Skeletal muscle cell (primary cell): ENCODE measurements around the gene CEP72.
"Not testable (repeated sequence)": the region's sequence is repeated elsewhere in the genome, so short reads cannot be mapped to it uniquely, and the experiment has no call there.

Experiments used
- DNase-seq: peaks from one replicate; pipeline ENCODE4 v3.0.0-alpha.2; 2010; ENCODE audit warnings: low read depth
- H3K4me3 ChIP-seq: 2 replicates; pipeline ENCODE4 v1.5.1; 2011; ENCODE audit warnings: low read depth, mild to moderate bottlenecking, control low read depth, low read length, moderate library complexity

Gene CEP72

GRCh38 chr5:675871-676698, 63.9 kb downstream of the CEP72 start:
- no peak overlapping the region for H3K4me3 ChIP-seq
- DNase-seq = no peak

GRCh38 chr5:676699-677076, 64.5 kb downstream of the CEP72 start:
- DNase-seq = no peak
- no peak overlapping the region for H3K4me3 ChIP-seq

- no peak for DNase-seq
- H3K4me3 ChIP-seq = no peak overlapping the region
Observed at GRCh38 chr5:677131-678101, 65.3 kb downstream of the CEP72 start.

GRCh38 chr5:678521-678920, 66.4 kb downstream of the CEP72 start:
- DNase-seq = not testable (repeated sequence)

GRCh38 chr5:679166-679895, 67.2 kb downstream of the CEP72 start:
- not testable (repeated sequence) for DNase-seq, H3K4me3 ChIP-seq

More at GRCh38 chr5:678521-678920, 66.4 kb downstream of the CEP72 start:
- not testable (repeated sequence) for H3K4me3 ChIP-seq

- not testable (repeated sequence) for DNase-seq, H3K4me3 ChIP-seq
Observed at GRCh38 chr5:680118-680795, 68.1 kb downstream of the CEP72 start.

GRCh38 chr5:680836-681235, 68.7 kb downstream of the CEP72 start:
- DNase-seq = not testable (repeated sequence)

GRCh38 chr5:681317-682191, 69.4 kb downstream of the CEP72 start:
- H3K4me3 ChIP-seq, DNase-seq: not testable (repeated sequence)

More at GRCh38 chr5:680836-681235, 68.7 kb downstream of the CEP72 start:
- H3K4me3 ChIP-seq = not testable (repeated sequence)

- DNase-seq, H3K4me3 ChIP-seq: not testable (repeated sequence)
Observed at GRCh38 chr5:682216-682615, 70.1 kb downstream of the CEP72 start.

GRCh38 chr5:682651-683358, 70.7 kb downstream of the CEP72 start:
- not testable (repeated sequence) for DNase-seq

GRCh38 chr5:683551-684481, 71.7 kb downstream of the CEP72 start:
- no peak for DNase-seq
- H3K4me3 ChIP-seq = no peak overlapping the region

More at GRCh38 chr5:682651-683358, 70.7 kb downstream of the CEP72 start:
- not testable (repeated sequence) for H3K4me3 ChIP-seq

- no peak overlapping the region for H3K4me3 ChIP-seq
- no peak for DNase-seq
Observed at GRCh38 chr5:684751-685216, 72.6 kb downstream of the CEP72 start.

- no peak for DNase-seq
- H3K4me3 ChIP-seq = no peak overlapping the region
Observed at GRCh38 chr5:685262-686171, 73.4 kb downstream of the CEP72 start.

GRCh38 chr5:686172-686523, 74.0 kb downstream of the CEP72 start:
- DNase-seq, H3K4me3 ChIP-seq: not testable (repeated sequence)

GRCh38 chr5:686936-687335, 74.8 kb downstream of the CEP72 start:
- DNase-seq, H3K4me3 ChIP-seq: not testable (repeated sequence)
